ENCODE data around the gene FARSA. TPM values are rescaled to one million over a fixed set of nuclear protein-coding genes. Genes with fewer than 3 reads are reported as not detected.

FARSA gene
- total RNA-seq, 4 donors from 2014 or later: 4.6 to 47.8 (median 20.5) TPM

- TF ChIP-seq CTCF (IDR thresholded peaks at IDR 0.05): no peak
- no peak for TF ChIP-seq POLR2A (IDR thresholded peaks at IDR 0.05)
- no peaks in the 10 kb centered on the region for H3K27me3 ChIP-seq
- no peak overlapping the region for H3K27ac ChIP-seq
- intact Hi-C loops (cut with DNase I; ENCODE audit: low total_unique reads): loop anchor here (5.0 kb wide), 2 partner anchors 117 to 287 kb away; no protein-coding TSS in a partner anchor
- no peaks in the 10 kb centered on the region for H3K9me3 ChIP-seq
- H3K4me1 ChIP-seq: no peaks in the 10 kb centered on the region
- no peak overlapping the region for H3K4me3 ChIP-seq
- DNase-seq: no peak
- H3K36me3 ChIP-seq: no peaks in the 10 kb centered on the region
Observed at GRCh38 chr19:12975221-12975741, 41.8 kb upstream of the FARSA start.

- Histone ChIP-seq H3K4me3 (no peak overlapping the region), H3K27ac (no peak overlapping the region), H3K36me3 (no peaks in the 10 kb centered on the region), H3K4me1 (no peaks in the 10 kb centered on the region), H3K9me3 (no peaks in the 10 kb centered on the region), H3K27me3 (no peaks in the 10 kb centered on the region)
- DNase-seq: no peak
- intact Hi-C loops (cut with DNase I; ENCODE audit: low total_unique reads): loop anchor here (5.0 kb wide), 2 partner anchors 118 to 288 kb away; no protein-coding TSS in a partner anchor
- TF ChIP-seq CTCF (IDR thresholded peaks at IDR 0.05): no peak
- TF ChIP-seq POLR2A (IDR thresholded peaks at IDR 0.05): no peak
Observed at GRCh38 chr19:12974301-12975220, 41.0 kb upstream of the FARSA start.

- intact Hi-C loops (cut with DNase I; ENCODE audit: low total_unique reads): no loop called here
- TF ChIP-seq CTCF (IDR thresholded peaks at IDR 0.05) (no peak), POLR2A (IDR thresholded peaks at IDR 0.05) (no peak)
- H3K9me3 ChIP-seq: no peaks in the 10 kb centered on the region
Observed at GRCh38 chr19:12973236-12973635, 39.7 kb upstream of the FARSA start.

GRCh38 chr19:12970070-12970820 lies 36.7 kb upstream of the FARSA start:
- DNase-seq: no peak
- H3K9me3 ChIP-seq: no peaks in the 10 kb centered on the region
- H3K4me3 ChIP-seq: no peak overlapping the region
- intact Hi-C loops (cut with DNase I; ENCODE audit: low total_unique reads): no loop called here
- no peaks in the 10 kb centered on the region for H3K36me3 ChIP-seq
- no peak overlapping the region for H3K27ac ChIP-seq
- H3K27me3 ChIP-seq: no peaks in the 10 kb centered on the region
- TF ChIP-seq CTCF (IDR thresholded peaks at IDR 0.05): no peak
- TF ChIP-seq POLR2A (IDR thresholded peaks at IDR 0.05): no peak
- no peaks in the 10 kb centered on the region for H3K4me1 ChIP-seq

More at GRCh38 chr19:12973236-12973635, 39.7 kb upstream of the FARSA start:
- no peak overlapping the region for H3K4me3 ChIP-seq
- no peaks in the 10 kb centered on the region for H3K27me3 ChIP-seq
- H3K27ac ChIP-seq: no peak overlapping the region
- no peaks in the 10 kb centered on the region for H3K36me3 ChIP-seq
- no peak for DNase-seq
- no peaks in the 10 kb centered on the region for H3K4me1 ChIP-seq

Measured in uterus (tissue), 4 donors.